HEK293T (cell line): ENCODE measurements around the gene MBL2.

Source experiments
- ARNT ChIP-seq: fragments of 450-650 bp; IDR thresholded peaks from 2 replicates; pipeline ENCODE4 v1.6.1; 2017; ENCODE audit warnings: mild to moderate bottlenecking
- CTBP1 ChIP-seq: fragments of 450-650 bp; IDR thresholded peaks from 2 replicates; pipeline ENCODE4 v1.6.1; 2016; ENCODE audit warnings: borderline replicate concordance
- ELF4 ChIP-seq: fragments of 450-650 bp; IDR thresholded peaks from 2 replicates; pipeline ENCODE4 v1.6.1; 2017; ENCODE audit warnings: antibody characterized with exemption
- FOXA1 ChIP-seq: fragments of 450-650 bp; IDR thresholded peaks from 2 replicates; pipeline ENCODE4 v1.6.1; 2016; ENCODE audit warnings: mild to moderate bottlenecking
- FOXK2 ChIP-seq: fragments of 450-650 bp; IDR thresholded peaks from 2 replicates; pipeline ENCODE4 v1.6.1; 2016; ENCODE audit warnings: mild to moderate bottlenecking
- FOXM1 ChIP-seq: fragments of 450-650 bp; IDR thresholded peaks from 2 replicates; pipeline ENCODE4 v1.6.1; 2017; ENCODE audit warnings: mild to moderate bottlenecking, borderline replicate concordance
- HDGF ChIP-seq: fragments of 450-650 bp; IDR thresholded peaks from 2 replicates; pipeline ENCODE4 v1.6.1; 2017; ENCODE audit warnings: antibody characterized with exemption, borderline replicate concordance
- L3MBTL2 ChIP-seq: fragments of 450-650 bp; conservative IDR thresholded peaks from 2 replicates; pipeline ENCODE4 v1.6.1; 2016; ENCODE audit warnings: mild to moderate bottlenecking
- NFRKB ChIP-seq: fragments of 450-650 bp; IDR thresholded peaks from 2 replicates; pipeline ENCODE4 v1.6.1; 2016; ENCODE audit warnings: mild to moderate bottlenecking, moderate library complexity
- SP1 ChIP-seq: fragments of 450-650 bp; IDR thresholded peaks from 2 replicates; pipeline ENCODE4 v1.6.1; 2017
- SUZ12 ChIP-seq: fragments of 450-650 bp; IDR thresholded peaks from 2 replicates; pipeline ENCODE4 v1.6.1; 2016; ENCODE audit warnings: mild to moderate bottlenecking
- TARDBP ChIP-seq: fragments of 450-650 bp; IDR thresholded peaks from 2 replicates; pipeline ENCODE4 v1.6.1; 2016
- ZNF384 ChIP-seq: fragments of 450-650 bp; IDR thresholded peaks from 2 replicates; pipeline ENCODE4 v1.6.1; 2016
- TF ChIP-seq, protein P1 (sequence below): fragments of 450-650 bp; IDR thresholded peaks from 2 replicates; pipeline ENCODE4 v1.6.1; 2016

GRCh38 chr10:52786098-52786497 is 13.5 kb upstream of the MBL2 start:
- TF ChIP-seq CTBP1 (no peak), HDGF (no peak), ZNF384 (no peak), NFRKB (no peak), SP1 (no peak), FOXA1 (no peak), ELF4 (no peak), FOXM1 (no peak), SUZ12 (no peak), ARNT (no peak), FOXK2 (no peak), TARDBP (no peak), L3MBTL2 (no peak)
- TF ChIP-seq, protein P1, sequence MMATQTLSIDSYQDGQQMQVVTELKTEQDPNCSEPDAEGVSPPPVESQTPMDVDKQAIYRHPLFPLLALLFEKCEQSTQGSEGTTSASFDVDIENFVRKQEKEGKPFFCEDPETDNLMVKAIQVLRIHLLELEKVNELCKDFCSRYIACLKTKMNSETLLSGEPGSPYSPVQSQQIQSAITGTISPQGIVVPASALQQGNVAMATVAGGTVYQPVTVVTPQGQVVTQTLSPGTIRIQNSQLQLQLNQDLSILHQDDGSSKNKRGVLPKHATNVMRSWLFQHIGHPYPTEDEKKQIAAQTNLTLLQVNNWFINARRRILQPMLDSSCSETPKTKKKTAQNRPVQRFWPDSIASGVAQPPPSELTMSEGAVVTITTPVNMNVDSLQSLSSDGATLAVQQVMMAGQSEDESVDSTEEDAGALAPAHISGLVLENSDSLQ: no peak
